Tibial nerve (tissue), 4 donors: ENCODE data around the gene LRRC43.

Experiments used
- CTCF ChIP-seq, 5 experiments: fragments of 200-600 bp in 3 of 5; fragments of 450-650 bp in 2 of 5; sonication (generic) in 3 of 5; IDR thresholded peaks; one replicate each; pipeline ENCODE4 v1.5.1; 2016 to 2019; ENCODE audit warnings: antibody characterized with exemption in 5 of 5, mild to moderate bottlenecking in 3 of 5, moderate library complexity in 2 of 5
- EP300 ChIP-seq, 2 donors: sonication (generic); formaldehyde crosslinking; IDR thresholded peaks; one replicate each; pipeline ENCODE4 v1.6.1; 2017; ENCODE audit warnings: antibody characterized with exemption in 2 of 2, mild to moderate bottlenecking in 1 of 2
- POLR2A ChIP-seq, 2 donors: fragments of 450-650 bp; IDR thresholded peaks; one replicate each; pipeline ENCODE4 v1.6.1; 2017; ENCODE audit warnings: antibody characterized with exemption in 2 of 2, mild to moderate bottlenecking in 2 of 2, moderate library complexity in 2 of 2

GRCh38 chr12:122152754-122153153, 30.2 kb upstream of the LRRC43 start:
- TF ChIP-seq POLR2A (IDR thresholded peaks at IDR 0.05) (no peak), CTCF (IDR thresholded peaks at IDR 0.05) (no peak), EP300 (IDR thresholded peaks at IDR 0.05) (no peak)
